Measurements from ENCODE around the gene SCAMP4.

The SCAMP4 gene

GRCh38 chr19:1961000-1961883, 56.0 kb downstream of the SCAMP4 start:
- TF ChIP-seq CTCF (IDR thresholded peaks at IDR 0.05; ENCODE audit: control insufficient read depth, insufficient read depth, low read depth, low read length, missing control alignments), result no peak
- H3K4me3 ChIP-seq (ENCODE audit: control insufficient read depth, low read depth, low read length), result no peak overlapping the region
- no peak for DNase-seq (ENCODE audit: low read depth)

- no peak overlapping the region for H3K4me3 ChIP-seq (ENCODE audit: control insufficient read depth, low read depth, low read length)
- no peak for TF ChIP-seq CTCF (IDR thresholded peaks at IDR 0.05; ENCODE audit: control insufficient read depth, insufficient read depth, low read depth, low read length, missing control alignments)
Observed at GRCh38 chr19:1962674-1963073, 57.5 kb downstream of the SCAMP4 start.

DNA sequence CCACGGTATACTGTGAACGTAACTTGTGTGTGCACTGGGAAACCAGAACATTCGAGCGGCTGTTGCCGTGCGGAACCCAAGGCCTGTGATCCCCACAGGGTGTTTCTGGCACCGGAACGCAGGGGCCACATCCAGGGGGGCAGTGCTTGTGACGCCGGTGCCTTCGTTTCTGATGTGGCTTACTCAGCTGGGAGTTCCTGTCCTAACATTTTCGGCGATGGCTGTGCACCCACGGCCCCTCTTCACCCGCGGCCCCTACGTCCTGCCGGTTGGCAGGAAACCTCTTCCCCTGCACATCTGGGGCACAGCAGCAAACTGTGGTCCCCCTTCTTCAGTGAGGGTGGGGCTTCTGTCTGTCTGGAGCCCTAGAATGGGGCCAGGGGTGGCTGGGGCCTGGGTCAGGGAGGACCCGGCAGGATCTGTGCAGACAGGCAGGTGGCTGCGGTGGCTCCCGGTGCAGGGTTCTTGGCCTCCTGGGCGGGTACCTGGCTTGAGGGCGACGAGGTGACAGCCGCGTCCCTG, 61.9 kb downstream of the SCAMP4 start:
- no peak for TF ChIP-seq CTCF (IDR thresholded peaks at IDR 0.05; ENCODE audit: control insufficient read depth, insufficient read depth, low read depth, low read length, missing control alignments)
- H3K4me3 ChIP-seq (ENCODE audit: control insufficient read depth, low read depth, low read length), result no peak overlapping the region
- no peak for DNase-seq (ENCODE audit: low read depth)

More at GRCh38 chr19:1962674-1963073, 57.5 kb downstream of the SCAMP4 start:
- no peak for DNase-seq (ENCODE audit: low read depth)

DNA sequence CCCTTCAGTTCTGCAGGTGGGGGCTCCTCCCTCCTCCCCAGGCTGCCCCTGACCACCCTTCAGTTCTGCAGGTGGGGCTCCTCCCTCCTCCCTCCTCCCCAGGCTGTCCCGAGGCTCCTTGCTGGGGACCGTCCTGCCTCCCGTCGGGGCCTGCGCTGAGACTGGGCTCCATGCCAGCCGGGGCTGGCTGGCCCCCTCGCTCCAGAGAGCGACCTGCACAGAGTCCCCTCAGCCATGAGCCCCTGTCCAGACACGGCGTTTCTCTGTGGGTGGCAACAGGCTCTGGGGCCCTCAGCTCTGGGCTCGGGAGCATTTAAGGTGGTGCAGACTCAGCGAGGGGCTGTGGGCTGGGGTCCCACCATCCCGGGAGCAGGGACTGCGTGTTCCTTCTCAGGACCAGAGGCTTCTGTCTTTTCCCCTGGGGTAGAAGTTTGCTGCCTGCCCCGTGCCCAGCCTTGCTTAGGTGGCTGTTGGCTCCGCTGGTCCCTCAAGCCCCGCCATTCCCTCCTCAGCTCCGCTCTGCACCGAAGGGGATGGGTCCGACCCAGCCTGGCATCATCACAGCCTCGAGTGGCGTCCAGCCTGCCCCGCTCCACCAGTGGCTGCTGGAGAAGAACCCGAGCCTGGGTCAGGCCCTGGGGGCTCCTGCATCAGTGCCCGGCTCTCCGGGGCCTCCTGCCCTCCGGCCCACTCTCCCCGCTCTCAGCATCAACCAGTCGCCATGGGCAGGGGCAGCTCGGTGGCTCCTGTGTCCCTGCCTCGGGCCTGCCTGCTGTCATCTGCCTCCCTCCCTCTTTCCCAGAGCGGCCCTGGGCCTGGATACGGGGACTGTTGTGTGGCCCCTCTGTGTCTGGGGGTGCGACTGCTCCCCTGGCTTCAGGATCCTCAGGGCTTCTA, 63.3 kb downstream of the SCAMP4 start:
- no peak for DNase-seq (ENCODE audit: low read depth)
- TF ChIP-seq CTCF (IDR thresholded peaks at IDR 0.05; ENCODE audit: control insufficient read depth, insufficient read depth, low read depth, low read length, missing control alignments), result no peak
- no peak overlapping the region for H3K4me3 ChIP-seq (ENCODE audit: control insufficient read depth, low read depth, low read length)

DNA sequence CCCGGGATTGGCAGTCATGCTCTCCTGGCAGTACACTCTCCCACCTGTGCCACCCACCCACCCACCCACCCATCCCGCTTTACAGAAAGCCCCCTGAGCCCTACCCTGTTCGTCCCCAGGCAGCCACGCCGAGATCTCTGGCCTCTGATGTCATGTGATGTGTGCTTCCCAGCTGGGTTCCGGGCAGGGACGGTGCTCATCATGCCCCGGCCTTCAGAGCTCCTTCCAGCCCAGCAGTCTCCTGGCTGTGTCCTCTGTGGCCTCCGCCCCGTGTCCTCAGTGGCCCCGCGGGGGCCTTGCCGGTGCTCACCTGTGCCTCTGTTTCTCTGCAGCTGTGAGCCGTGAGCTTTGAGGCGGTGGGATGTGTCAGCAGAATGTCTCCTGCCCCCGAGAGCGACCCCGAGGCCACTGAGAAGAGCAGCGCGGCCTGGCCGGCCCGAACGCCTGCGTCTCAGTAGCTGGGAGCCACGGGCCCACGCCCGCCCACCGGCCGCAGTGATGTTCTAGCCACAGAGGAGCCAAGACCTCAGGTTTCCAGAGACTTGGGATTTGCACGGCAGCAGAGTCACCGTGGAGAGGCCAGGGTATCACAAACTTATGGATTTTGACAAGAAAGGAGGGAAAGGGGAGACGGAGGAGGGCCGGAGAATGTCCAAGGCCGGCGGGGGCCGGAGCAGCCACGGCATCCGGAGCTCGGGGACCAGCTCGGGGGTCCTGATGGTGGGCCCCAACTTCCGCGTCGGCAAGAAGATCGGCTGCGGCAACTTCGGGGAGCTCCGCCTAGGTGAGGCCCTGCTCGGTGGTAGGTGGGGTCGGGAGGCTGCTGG, 64.2 kb downstream of the SCAMP4 start:
- no peak for DNase-seq (ENCODE audit: low read depth)
- no peak overlapping the region for H3K4me3 ChIP-seq (ENCODE audit: control insufficient read depth, low read depth, low read length)
- TF ChIP-seq CTCF (IDR thresholded peaks at IDR 0.05; ENCODE audit: control insufficient read depth, insufficient read depth, low read depth, low read length, missing control alignments), result no peak
